KBM-7 (cell line): ENCODE data around the gene TGOLN2.
A peak's percentile ranks its signal among the peaks of the same experiment; 100 is the strongest.
"Not testable (repeated sequence)": the region's sequence is repeated elsewhere in the genome, so short reads cannot be mapped to it uniquely, and the experiment has no call there.

Experiments used
- DNase-seq: peaks from one replicate; pipeline ENCODE4 v3.0.0-alpha.2; 2015
- in situ Hi-C: fragments of 300-500 bp; cut with MboI; formaldehyde crosslinking; loops from 2 replicates; pipeline ENCODE4 v1.14.3; 2020; ENCODE audit warnings: low sequenced_read_pairs, low pct_unique_long_range_greater_than_20kb, mixed read lengths

The TGOLN2 gene

GRCh38 chr2:85327822-85328617 lies at the start of gene TGOLN2:
Gene TGOLN2 (minus strand): TSS chr2:85327989. CDS start chr2:85327962, 27 bp downstream.
- DNase-seq: peak; percentile 95
- in situ Hi-C loops: no loop called here

- in situ Hi-C loops: no loop called here
- DNase-seq: no peak
These were observed 49.3 kb upstream of the TGOLN2 start for GRCh38 chr2:85377083-85377482.

GRCh38 chr2:85376291-85377065 lies 48.7 kb upstream of the TGOLN2 start:
- in situ Hi-C loops: no loop called here
- DNase-seq: no peak

- DNase-seq: no peak
- in situ Hi-C loops: no loop called here
These were observed 43.3 kb upstream of the TGOLN2 start for GRCh38 chr2:85371045-85371444.

- in situ Hi-C loops: no loop called here
- no peak for DNase-seq
These were observed 41.7 kb upstream of the TGOLN2 start for GRCh38 chr2:85369500-85369899.

- in situ Hi-C loops: no loop called here
- DNase-seq: no peak
These were observed 41.1 kb upstream of the TGOLN2 start for GRCh38 chr2:85368921-85369320.

GRCh38 chr2:85367180-85367579 lies 39.4 kb upstream of the TGOLN2 start:
- DNase-seq: no peak
- in situ Hi-C loops: no loop called here

GRCh38 chr2:85362653-85363387 lies 35.0 kb upstream of the TGOLN2 start:
- DNase-seq, in situ Hi-C loops: not testable (repeated sequence)

GRCh38 chr2:85357736-85358135 lies 29.9 kb upstream of the TGOLN2 start:
- in situ Hi-C loops: no loop called here
- no peak for DNase-seq

- no peak for DNase-seq
- in situ Hi-C loops: no loop called here
These were observed 28.4 kb upstream of the TGOLN2 start for GRCh38 chr2:85356186-85356585.

GRCh38 chr2:85355521-85355920 lies 27.7 kb upstream of the TGOLN2 start:
- DNase-seq: no peak
- in situ Hi-C loops: no loop called here

- in situ Hi-C loops: no loop called here
- no peak for DNase-seq
These were observed 27.3 kb upstream of the TGOLN2 start for GRCh38 chr2:85355073-85355410.

GRCh38 chr2:85354286-85355072 lies 26.7 kb upstream of the TGOLN2 start, which contains the start of the genes ELMOD3 and RETSAT:
Gene ELMOD3 (plus strand): TSS chr2:85354769. CDS start chr2:85357199, 2,430 bp downstream.
Gene RETSAT (minus strand): TSS chr2:85354528. CDS start chr2:85354507, 21 bp downstream.
- in situ Hi-C loops: no loop called here
- DNase-seq: peak; percentile 99

GRCh38 chr2:85353876-85354285 lies 26.1 kb upstream of the TGOLN2 start:
- in situ Hi-C loops: no loop called here
- no peak for DNase-seq

GRCh38 chr2:85347599-85347998 lies 19.8 kb upstream of the TGOLN2 start:
- in situ Hi-C loops: no loop called here
- no peak for DNase-seq

- in situ Hi-C loops: no loop called here
These were observed 16.7 kb upstream of the TGOLN2 start for GRCh38 chr2:85344356-85344954.

GRCh38 chr2:85343207-85343895 lies 15.6 kb upstream of the TGOLN2 start:
- in situ Hi-C loops, DNase-seq: not testable (repeated sequence)

More at GRCh38 chr2:85344356-85344954, 16.7 kb upstream of the TGOLN2 start:
- DNase-seq: no peak

- no peak for DNase-seq
- in situ Hi-C loops: no loop called here
These were observed 14.4 kb upstream of the TGOLN2 start for GRCh38 chr2:85342156-85342555.
